ENCODE results near the gene PLD5.
A peak's percentile ranks its signal among the peaks of the same experiment; 100 is the strongest.
"Not testable (repeated sequence)": the region's sequence is repeated elsewhere in the genome, so short reads cannot be mapped to it uniquely, and the experiment has no call there.

PLD5 gene

DNA sequence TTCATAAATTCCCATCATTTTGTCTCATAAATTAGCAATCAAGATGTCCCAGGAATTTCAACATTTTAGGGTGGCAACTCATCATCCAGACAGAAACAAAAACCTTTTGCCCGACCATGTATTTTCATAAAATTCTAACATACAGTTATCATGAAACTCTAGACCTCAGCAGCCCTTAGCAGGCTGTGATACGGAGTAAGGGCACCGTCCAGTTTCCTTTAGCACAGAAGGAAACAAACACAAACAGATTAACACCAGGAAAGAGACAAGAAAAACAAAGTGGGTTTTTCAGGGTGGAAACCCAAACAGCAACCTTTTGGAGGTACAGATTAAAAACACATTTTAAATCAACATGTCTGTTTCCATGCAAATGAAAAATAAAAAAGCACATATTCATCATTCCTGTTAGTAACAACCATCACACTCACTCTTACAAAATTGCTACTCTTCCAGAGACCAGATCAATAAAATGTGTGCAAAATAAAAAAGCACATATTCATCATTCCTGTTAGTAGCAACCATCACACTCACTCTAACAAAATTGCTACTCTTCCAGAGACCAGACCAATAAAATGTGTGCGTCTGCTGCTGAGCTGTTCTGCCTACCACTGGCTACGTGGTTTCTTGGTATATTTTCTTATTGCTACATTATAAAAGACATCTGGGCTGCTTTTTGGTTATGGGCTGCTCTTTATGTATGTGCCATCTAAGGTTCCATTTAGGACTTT lies 241.6 kb downstream of the PLD5 start:
- DNase-seq = not testable (repeated sequence)

DNA sequence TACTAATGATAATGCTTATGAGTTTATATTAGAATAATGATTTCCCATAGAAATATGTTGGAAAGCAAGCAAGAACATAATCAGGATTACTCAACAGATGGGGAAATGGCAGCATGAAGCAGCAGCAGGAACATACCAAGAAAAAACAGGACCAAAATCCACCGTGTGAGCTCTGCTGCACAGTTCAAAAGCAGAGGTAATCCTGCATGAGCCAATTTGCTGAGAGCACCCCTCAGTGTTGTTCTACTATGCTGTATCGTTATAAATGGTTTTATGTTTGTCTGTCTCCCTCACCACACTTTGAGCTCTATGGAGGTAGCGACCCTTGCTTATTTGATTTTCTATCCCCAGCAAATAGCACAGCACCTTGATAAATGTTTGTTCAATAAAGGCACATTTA lies 246.1 kb downstream of the PLD5 start:
- not testable (repeated sequence) for DNase-seq

DNA sequence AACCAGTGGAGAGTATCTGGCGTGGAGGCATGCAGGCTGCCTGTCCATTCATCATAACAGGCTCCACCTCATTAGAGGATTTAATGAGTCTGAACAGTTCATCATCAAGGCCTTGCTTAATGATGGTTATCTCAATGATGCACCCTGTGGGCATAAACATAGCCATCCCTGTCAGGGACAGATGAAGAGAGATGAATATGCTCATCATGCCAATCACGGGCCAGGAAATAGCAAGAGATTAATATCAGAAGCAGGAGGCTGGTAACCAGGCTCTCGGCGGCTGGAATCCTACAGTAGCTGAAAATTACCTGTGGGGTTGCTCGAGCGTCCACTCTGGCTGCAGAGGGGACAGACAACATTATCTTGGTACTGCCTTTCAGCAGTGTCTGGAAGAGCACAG lies 247.7 kb downstream of the PLD5 start:
- DNase-seq = not testable (repeated sequence)

DNA sequence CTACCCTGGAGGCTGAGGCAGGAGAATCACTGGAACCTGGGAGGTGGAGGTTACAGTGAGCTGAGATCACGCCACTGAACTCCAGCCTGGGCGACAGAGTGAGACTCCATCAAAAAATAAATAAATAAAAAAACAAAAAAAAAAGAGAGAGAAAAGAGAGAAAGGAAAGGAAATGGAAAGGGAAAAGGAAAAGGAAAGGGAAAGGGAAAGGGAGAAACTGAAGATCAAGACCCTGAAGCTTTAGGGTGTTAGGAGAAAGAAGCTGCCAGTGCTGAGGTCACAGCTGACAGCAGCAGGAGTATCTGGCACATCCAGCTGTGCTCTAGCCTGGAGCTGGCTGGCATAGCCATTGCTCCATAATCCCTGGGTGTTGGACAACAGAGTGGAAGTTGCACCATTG lies 257.5 kb downstream of the PLD5 start:
- not testable (repeated sequence) for DNase-seq

DNA sequence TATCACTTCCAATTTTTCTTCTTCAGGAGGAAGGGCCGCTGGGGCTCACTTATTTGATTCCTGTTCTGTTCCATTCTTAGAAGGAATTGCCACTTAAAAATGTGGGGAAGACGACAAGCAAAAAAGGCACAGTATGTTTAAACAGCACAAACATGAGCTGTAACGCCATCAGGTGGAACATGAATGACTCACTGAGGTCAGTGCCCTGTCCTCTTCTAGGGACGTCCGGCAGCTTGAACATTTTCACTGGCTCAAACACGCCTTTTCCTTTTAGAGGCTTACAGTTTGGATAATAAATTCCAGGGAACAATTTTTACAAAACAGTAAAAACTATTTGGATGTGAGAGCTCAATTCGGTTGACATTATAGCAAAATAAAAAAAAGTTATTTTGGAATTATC lies 260.1 kb downstream of the PLD5 start:
- not testable (repeated sequence) for DNase-seq

DNA sequence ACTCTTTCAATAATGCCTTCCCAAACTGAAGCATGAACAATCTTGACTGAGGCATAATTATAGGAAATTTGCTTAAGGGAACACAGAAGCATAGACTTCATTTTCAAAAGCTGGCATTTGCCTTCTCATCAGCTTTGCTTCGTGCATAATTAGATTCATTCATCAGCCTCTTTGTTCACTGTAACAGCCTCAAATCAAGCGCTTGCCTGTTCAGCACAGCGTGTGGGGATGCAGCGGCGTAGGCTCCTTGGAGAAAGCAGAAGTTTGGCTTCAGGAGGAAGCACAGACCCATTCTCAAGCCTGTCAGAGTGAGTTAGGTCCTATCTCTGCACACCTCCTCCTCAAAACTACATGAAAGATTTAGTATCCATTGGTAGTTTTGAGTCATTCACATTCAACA lies 279.2 kb downstream of the PLD5 start:
- DNase-seq = peak in 44 of 56 donors; percentile 10 to 71 (median 32)

DNA sequence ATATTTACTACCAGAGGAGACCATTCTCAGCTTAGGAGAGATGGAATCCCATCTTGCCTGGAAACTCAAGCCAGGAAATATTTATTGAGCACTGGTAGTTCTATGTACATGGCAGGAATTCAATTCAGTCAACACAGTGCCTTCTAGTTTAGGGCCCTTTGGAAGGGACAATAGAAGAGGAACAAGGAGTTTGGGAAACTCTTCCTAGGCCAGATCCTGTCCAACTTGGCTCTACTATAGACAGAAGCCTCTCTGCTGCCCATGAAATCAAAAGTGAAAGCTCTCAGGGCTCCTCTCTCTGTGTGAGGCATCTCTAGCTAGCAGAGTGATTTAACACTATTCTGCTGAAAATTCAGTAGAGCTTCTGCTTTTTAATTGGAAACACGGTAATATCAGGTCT lies 281.0 kb downstream of the PLD5 start:
- DNase-seq = peak in 2 of 56 donors; percentile 6 to 27

DNA sequence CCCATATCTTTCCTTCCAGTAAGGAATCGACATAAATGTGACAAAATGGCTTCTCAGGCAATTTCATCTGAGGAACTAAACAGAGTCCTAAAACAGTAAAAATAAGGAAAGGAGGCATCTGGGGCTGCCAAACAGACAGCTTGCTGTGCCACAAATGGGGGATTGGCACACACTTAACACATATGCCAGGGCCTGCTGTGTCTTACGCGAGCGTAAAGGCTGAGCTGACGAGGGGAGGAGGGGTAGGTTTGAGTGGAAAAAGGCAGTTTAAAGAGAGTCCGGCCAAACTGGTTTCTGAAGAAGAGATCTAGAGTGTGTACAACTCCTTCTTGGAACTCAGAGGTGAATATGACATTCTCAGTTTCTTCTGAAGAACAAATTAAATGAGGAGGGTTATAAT lies 281.5 kb downstream of the PLD5 start:
- peak in 6 of 56 donors; percentile 6 to 28 (median 7) for DNase-seq

DNA sequence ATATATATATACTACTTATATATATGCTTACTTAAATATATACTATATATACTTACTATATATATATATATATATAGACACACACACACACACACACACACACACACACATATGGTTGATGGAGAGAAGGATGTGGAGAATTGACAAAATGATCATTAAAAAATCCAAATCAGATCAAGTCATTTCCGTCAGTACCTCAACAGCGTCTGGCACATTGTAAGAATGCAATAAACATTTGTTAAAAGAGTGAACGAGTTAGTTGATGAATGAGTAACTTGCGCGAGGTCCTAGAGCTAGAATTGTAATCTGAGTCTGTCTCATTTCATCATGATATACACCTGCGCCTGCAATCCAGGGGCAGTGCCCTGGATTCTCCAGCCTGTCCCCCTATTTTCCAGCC lies 282.6 kb downstream of the PLD5 start:
- no peak for DNase-seq

DNA sequence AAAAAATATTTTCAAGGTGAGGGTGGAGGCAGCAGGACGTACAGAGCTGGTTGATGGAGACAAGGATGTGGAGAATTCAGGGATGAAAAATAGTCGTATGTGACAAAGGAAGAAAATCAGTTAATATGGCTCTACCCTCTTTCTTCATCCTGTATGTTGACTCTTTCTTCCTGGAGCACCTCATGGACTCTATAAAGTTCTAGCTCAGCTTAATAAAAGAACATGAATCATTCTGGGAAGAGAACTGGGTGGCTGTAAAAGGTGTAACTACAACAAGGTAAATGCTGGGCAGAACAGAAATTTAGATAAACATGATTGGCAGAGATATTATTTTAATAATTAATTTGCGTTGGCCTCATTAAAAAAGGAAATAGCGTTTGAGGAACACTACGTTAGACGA lies 283.8 kb downstream of the PLD5 start:
- no peak for DNase-seq

DNA sequence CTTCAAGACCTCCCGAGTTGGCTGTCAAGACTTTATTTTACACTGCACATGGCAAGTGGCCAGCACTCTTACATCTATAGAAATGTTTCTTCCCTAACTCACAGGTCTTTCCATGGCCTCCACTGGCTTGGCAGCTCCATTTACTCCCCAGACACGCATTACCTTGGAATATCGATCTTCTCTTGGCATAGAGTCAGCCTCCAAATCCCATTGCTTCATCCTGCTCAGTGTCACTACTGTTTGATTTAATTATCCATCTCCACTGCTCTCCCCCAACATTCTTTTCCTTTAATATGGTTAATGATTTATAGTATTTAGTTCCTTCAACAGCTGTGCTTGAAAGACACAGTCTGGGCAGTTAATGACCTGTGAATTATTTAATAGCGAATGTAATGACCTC lies 284.4 kb downstream of the PLD5 start:
- DNase-seq = no peak

DNA sequence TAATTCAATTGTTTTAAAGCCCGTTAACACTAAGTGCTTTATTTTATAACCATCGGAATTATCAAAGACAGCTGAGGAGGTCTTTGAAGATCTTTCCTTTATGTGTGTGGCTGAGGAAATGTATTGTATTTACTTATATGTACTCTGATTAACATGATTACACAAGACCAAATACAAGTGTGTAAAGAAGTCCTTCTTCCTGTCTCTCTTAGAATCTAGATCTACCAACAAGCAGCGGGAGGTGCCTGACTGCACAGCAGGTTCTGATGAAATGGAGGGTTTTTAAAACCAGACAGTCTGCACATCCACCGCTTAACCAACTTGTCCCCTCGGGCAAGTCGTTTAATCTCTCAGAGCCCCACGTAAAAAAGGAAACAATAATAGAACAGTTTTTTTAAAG lies 285.1 kb downstream of the PLD5 start:
- no peak for DNase-seq

DNA sequence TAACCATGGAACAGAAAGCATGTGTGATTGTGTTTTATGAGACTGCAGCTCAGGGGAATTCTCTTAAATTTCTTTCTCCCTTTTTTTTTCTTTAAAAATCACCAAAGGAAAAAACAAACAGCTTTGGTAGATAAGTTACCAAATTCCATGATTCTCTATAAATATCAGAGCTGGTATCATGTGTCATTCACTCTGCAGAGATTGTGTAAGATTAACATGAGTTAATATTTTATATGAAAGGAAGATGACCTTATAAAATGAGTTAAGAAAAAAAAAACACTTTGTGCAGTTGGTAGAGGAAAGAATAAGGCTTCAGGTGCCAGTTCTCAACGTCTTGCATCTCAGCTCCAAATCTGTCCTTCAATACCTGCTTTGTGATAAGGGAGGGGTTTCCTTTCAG lies 287.4 kb downstream of the PLD5 start:
- DNase-seq = no peak

DNA sequence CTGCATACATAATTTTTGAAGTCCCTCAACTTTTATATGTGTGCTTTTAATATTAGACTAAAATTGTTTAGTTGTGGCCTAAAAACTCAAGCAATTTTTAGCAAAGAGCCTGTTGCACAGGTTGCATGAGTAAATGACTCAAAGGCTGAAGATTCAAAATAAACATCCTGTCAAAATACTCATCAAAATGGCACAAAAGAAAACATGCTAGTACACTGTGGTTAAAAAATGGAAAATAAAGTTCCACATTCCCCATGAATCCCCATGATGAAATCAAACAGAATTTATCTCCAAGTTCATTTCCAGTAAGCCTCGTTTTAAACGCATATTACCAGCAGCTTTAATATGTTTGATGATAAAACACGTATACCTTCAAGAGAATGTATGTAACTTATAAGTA lies 295.5 kb downstream of the PLD5 start:
- DNase-seq = no peak

DNA sequence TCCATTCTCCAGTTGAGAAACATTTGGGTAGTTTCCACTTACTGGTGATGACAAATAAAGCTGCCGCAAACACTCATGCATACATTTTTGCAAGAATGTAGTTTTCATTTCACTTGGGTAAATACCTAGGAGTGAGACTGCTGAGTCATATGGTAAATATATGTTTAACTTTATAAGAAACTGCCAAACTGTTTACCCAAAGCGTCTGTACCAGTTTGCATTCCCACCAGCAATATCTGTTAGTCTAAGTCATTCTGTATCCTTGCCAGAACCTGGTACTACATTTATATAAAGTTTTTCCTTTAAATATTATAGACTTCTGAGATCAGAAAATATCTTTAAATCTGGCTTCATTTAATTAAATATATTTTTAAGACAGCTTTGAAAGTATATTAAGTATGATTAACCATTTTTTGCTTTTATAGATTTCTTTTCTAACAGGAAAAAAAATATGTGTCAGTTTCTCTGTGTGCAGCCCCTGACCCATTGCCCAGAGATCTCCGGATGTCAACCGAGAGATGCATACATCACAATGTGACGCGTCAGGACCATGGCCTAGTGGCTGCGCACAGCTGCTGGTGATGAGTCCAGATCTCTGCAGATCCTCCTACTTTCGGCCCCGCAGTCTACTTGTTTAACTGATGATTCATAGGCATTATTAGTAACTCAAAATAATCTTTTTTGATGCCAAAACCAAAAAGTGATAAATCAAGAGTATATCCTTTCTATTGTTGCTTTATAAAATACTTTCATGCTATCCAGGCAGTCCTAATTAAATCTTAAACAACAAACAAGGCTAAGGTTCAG lies 298.5 kb downstream of the PLD5 start:
- no peak for DNase-seq

DNA sequence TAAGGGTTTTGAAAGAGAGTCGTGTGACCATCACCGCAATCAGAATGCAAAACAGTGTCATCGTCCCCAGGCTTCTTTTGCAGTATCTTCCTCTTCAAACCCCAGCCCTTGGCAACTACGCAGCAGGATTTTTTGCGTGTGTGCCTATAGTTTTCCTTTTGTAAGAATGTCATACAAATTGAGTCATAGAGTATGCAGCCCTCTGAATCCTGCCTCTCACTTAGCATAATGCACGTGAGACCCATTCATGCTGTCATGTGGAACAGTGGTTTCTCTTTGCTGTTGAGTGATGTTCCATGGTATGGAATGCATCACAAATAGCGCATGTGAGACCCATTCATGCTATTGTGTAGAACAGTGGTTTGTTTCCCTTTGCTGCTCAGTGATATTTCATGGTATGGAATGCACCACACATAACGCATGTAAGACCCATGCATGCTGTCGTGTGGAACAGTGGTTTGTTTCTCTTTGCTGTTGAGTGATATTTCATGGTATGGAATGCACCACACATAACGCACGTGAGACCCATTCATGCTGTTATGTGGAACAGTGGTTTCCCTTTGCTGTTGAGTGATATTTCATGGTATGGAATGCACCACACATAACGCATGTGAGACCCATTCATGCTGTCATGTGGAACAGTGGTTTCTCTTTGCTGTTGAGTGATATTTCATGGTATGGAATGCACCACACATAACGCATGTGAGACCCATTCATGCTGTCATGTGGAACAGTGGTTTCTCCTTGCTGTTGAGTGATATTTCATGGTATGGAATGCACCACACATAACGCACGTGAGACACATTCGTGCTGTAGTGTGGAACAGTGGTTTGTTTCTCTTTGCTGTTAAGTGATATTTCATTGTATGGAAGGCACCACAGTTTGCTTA lies 299.4 kb downstream of the PLD5 start:
- peak in 1 of 56 donors; percentile 10 for DNase-seq

DNA sequence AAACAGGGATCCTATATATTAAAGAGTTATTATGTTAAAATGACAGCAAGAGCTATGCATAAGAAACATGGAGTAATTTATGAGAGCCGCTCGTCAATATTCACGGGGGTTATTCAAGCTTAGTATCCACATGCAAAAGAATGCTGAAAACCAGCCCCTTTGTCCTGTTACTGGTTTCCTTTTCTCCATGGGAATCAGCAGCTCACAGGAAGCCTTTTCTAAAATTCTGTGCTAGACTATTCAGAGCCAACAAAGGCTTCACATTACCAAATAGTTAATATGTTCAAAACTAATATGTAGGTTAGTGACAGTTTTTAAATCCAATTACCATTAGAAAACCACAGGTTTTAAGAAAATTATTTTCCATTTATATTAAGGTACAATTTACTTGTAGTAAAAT lies 300.0 kb downstream of the PLD5 start:
- no peak for DNase-seq

DNA sequence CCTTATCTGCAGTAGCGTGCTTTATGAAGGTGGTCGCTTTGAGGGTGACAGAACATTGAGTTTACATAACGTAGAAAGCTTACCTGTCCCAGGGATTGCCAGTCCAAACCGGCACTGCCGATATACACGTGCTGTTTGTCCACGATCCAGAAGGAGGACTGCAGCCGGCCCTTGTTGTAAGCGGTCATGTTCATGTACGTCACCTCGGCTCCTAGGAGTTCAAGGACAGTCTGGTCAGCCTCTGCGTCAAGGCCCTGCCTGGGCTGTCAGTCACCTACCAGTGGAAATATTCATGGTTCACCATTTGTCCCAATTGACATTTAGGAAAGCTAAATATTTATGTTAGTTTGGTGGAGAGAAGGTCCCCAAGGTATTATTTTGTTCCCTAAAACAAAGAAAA lies 304.6 kb downstream of the PLD5 start:
- DNase-seq = no peak

DNA sequence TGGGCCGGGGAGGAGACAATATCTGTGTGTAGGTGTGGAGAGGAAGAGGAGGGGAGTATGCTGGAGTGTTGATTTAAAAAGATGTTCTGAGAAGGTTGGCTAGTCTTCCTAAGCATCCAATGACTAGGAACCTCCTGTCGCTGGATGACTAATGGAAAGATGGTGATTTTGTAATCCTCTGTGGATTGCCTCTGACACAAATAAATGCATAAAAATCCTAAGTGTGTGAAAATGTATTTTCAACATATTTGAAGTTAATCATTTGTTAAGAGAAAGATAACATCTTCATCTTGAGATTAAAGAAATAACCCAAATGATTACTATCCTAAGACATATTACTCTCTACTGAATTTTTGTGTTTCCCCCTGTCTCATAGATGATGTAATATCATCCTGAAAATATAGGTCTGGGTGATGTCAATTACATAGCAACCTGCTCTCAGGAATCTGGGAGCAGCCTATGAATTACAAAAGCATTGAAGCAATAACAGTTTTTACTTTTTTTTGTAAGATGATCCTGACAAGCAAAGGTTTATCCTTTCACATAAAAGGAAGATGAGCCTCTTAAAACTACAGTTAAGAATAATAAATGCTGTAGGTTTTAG lies 305.1 kb downstream of the PLD5 start:
- no peak for DNase-seq

DNA sequence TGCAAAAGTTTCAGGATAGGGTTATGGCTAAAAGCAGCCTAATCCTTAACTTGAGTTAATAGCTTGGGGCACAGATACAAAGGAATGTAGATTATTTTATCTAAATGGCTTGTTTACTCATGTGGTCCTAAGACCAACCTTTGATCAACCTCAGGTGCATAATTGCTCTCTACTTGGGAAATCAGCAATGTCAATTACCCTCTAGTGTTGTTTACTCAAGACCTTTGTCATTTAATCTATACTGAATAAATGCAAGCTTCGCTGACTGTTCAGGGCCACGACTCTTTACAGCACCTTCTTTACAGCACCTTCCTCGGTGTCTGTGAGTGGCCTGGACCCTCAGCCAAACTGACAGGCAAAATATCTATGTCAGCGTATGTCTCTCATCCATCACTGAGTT lies 308.1 kb downstream of the PLD5 start:
- DNase-seq = no peak

DNA sequence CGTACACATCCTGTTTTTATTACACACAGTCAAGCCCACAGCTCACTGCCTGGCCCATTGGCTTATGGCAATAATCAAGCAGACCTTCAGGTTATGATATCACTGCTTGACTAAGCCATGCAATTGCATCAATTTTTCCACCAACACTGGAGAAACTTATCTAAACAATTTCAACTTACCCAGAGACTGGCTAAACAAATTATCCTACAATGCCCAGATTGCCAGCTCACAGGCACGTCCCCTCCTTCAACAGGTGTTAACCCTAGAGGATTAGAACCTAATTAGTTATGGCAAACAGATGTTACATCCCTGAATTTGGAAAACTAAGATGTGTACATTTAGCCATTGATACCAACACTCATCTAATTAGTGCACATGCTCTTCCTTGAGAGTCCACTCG lies 310.0 kb downstream of the PLD5 start:
- not testable (repeated sequence) for DNase-seq

All from nucleus accumbens (tissue), 56 donors.